Measurements from ENCODE around the gene TOGARAM2.

Gene TOGARAM2

DNA sequence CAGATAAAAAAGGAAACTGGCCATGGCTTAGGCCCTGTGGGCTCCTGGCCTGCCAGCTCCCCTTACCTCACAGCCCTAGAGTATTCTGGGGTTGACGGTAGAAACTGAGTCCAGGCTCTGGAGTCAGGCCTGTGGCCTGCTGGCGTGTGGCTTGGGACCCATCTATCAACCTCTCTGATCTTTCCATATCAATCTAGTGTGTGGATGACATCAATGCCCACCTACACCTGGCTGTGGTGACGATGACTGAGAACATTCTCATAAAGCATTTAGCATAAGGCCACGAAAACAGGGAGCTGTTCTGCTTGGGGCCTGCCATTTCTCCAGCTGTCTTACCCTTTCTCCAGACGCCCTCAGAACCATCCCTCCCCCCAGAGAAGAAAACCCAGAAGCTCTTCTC is 75.4 kb downstream of the TOGARAM2 start:
- no peak for DNase-seq (ENCODE audit: low read depth)
- H3K4me3 ChIP-seq (ENCODE audit: low read length) = no peak overlapping the region
- no peak for TF ChIP-seq CTCF (IDR thresholded peaks at IDR 0.05; ENCODE audit: insufficient read depth, low read depth, low read length, missing control alignments)

GRCh38 chr2:29057006-29057405 is 75.9 kb downstream of the TOGARAM2 start:
- no peak for TF ChIP-seq CTCF (IDR thresholded peaks at IDR 0.05; ENCODE audit: insufficient read depth, low read depth, low read length, missing control alignments)
- DNase-seq (ENCODE audit: low read depth) = no peak
- H3K4me3 ChIP-seq (ENCODE audit: low read length) = no peak overlapping the region

- TF ChIP-seq CTCF (IDR thresholded peaks at IDR 0.05; ENCODE audit: insufficient read depth, low read depth, low read length, missing control alignments) = no peak
- no peak overlapping the region for H3K4me3 ChIP-seq (ENCODE audit: low read length)
- peak; percentile 40 for DNase-seq (ENCODE audit: low read depth)
Observed at GRCh38 chr2:29059624-29060023, 78.5 kb downstream of the TOGARAM2 start.

DNA sequence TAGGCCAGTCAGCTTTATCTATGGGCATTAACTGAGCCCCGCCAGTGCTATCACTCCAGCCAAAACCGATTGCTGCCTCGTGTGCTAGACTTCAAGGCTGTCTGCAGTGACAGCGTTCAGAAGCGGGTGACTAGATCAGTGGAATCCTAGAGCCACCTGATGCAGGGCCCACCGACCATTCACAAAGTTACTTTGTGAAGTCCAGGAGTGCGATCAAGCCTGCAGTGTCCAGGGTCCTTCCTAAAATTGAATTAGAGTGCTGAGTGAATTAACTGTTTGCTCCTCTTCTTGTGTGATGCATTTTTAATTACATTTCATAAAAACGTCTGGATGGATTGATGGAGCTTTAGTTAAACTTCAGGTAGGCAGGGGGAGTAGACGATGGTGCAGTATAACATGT is 79.3 kb downstream of the TOGARAM2 start:
- no peak overlapping the region for H3K4me3 ChIP-seq (ENCODE audit: low read length)
- no peak for DNase-seq (ENCODE audit: low read depth)
- no peak for TF ChIP-seq CTCF (IDR thresholded peaks at IDR 0.05; ENCODE audit: insufficient read depth, low read depth, low read length, missing control alignments)

DNA sequence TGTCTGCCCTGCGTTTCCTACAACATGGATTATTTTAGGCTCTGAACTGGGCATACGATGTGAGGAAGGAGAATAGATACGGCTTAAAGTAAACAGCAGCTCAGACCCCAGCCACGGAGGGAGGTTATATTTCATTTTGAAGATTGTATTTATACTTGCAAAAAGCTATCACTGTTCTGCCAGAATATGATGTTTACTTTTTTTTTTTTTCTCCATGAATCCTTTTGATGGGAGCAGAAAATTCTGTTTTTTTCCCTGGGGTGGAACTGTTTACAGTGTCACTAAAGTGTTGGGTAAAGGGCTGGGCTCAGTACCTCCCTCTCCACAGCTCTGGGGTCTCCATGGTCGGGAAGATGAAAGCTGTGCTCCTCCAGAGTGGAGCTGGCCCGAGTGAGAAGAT is 80.1 kb downstream of the TOGARAM2 start:
- DNase-seq (ENCODE audit: low read depth) = no peak
- H3K4me3 ChIP-seq (ENCODE audit: low read length) = no peak overlapping the region
- TF ChIP-seq CTCF (IDR thresholded peaks at IDR 0.05; ENCODE audit: insufficient read depth, low read depth, low read length, missing control alignments) = no peak

DNA sequence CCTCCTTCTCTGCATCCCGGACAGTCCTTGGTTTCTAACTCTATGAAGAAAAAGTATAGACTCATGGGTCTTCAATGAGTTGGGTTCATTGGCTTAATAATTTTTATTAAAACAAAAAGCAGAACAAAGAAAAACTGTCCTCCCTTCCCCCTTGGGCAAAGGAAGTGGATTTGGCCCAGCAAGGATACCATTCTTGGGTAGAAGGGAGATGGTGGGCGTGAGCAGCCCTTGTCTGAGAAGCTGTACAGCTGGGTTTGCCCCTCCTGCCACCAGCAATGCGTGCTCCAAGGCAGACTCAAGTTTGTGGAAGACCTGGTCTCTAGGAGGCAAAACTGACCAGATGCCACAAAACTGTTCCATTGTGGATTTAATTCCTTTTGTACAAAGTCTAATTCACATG is 80.5 kb downstream of the TOGARAM2 start:
- H3K4me3 ChIP-seq (ENCODE audit: low read length) = no peak overlapping the region
- TF ChIP-seq CTCF (IDR thresholded peaks at IDR 0.05; ENCODE audit: insufficient read depth, low read depth, low read length, missing control alignments) = no peak
- no peak for DNase-seq (ENCODE audit: low read depth)

DNA sequence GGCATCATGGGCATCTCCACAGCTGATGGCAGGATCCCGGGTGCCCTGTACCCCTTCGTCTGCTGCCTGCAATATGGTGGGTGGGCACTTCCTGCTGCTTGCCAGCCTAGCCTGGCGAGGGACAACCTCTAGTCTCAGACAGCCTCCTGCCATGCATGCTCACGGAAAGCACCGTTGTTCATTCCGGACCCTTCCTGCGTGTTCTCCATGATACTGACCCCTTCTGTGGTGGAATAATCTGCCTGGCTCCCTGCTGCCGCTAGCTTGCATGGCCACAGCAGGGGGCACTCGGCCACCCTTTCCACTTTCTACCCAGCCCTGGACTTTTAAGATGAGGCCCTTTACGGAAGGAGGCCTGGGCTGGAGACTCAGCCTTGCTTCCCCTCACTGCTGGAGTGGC is 81.3 kb downstream of the TOGARAM2 start:
- H3K4me3 ChIP-seq (ENCODE audit: low read length) = no peak overlapping the region
- no peak for DNase-seq (ENCODE audit: low read depth)
- no peak for TF ChIP-seq CTCF (IDR thresholded peaks at IDR 0.05; ENCODE audit: insufficient read depth, low read depth, low read length, missing control alignments)

All from epithelial cell of esophagus (primary cell).